Mononuclear cell (primary cell): ENCODE data around the gene WHRN. TPM values are rescaled to one million over a fixed set of nuclear protein-coding genes. Genes with fewer than 3 reads are reported as not detected.

Experiments
- H3K27me3 ChIP-seq: 2 replicates; pipeline ENCODE4 v1.6.0; 2011; ENCODE audit warnings: low read length, control low read depth; ENCODE audit not compliant: insufficient read depth
- H3K4me1 ChIP-seq: 2 replicates; pipeline ENCODE4 v1.5.1; 2011; ENCODE audit warnings: mild to moderate bottlenecking, low read length, control low read depth; ENCODE audit not compliant: insufficient read depth
- H3K4me3 ChIP-seq: 2 replicates; pipeline ENCODE4 v1.5.1; 2011; ENCODE audit warnings: mild to moderate bottlenecking, low read length, moderate library complexity
- H3K9me3 ChIP-seq: 2 replicates; pipeline ENCODE4 v1.5.1; 2011; ENCODE audit warnings: low read depth, mild to moderate bottlenecking, control low read depth, low read length
- total RNA-seq: library from RNA; depleted of rRNA; stranded (reverse); fragments of >200 nt; gene quantifications from one replicate; pipeline ENCODE4 v1.2.3, GENCODE V29; 2012

WHRN gene
- total RNA-seq, 1 donor = 4.7 TPM

DNA sequence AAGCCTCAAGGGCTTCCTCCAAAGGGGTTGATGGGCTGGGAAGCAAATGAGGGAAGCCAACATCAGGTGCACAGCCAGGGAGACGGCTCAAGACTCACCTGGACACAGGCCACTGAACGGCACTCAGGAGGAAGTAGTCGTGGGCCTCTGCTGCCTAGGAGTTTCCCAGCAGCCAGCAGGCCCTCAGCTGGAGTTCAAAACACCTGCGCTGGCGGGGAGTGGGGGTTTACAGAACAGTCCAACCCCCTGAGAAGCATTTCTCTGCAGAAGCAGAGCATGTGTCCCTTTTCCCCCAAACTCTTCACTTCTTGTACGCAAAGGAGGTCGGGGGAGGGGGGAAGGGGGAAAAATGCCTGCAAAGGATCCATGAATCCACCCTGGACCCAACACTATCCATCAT lies 2.3 kb downstream of the WHRN start:
- H3K4me3 ChIP-seq = no peak overlapping the region
- peaks cover 27% of the 10 kb centered on the region for H3K4me1 ChIP-seq
- H3K9me3 ChIP-seq = no peaks in the 10 kb centered on the region
- H3K27me3 ChIP-seq = peaks cover 45% of the 10 kb centered on the region

DNA sequence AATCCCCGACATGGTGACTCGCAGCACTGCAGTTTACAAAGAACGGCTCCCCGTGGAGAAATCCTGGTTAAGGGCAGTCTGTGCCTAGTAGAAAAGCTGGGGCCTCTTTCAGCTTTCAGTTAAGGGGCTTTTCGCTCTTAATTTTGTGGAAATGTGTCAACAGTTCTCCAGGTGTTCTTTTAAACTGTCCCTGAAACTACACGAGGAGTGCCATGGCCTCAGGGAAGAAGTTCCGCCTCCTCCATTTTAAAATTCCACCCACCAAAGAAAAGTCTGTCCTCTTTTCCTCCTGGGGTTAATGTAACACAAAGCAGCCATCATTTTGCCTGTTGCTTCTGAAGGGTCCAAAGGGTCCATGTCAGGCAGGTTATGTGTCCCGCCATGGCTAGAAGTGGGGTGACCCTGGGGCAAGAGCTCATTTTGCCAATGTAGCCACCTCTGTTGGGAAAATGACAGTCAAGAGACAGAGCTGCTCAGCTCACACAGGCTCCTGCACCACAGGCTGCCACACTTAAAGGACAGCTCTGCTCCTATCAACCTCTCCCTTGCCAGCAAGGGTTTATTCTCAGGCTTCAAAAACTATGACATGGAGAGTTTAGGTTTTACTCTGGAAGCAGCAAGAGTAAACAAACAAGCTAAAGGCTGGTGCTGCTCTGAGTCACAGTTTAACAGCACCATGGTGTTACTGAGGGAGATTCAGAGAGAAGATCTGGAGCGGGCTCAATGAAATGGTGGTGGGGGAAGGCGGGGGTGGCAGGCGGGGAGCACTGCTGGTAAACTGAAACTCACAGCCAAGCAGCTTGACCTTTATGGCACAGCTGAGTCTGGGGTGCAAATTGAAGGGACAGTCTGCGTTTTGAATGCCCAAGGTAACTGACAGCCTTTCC lies 3.2 kb downstream of the WHRN start:
- H3K27me3 ChIP-seq = peaks cover 36% of the 10 kb centered on the region
- no peaks in the 10 kb centered on the region for H3K9me3 ChIP-seq
- H3K4me1 ChIP-seq = peaks cover 27% of the 10 kb centered on the region
- no peak overlapping the region for H3K4me3 ChIP-seq

DNA sequence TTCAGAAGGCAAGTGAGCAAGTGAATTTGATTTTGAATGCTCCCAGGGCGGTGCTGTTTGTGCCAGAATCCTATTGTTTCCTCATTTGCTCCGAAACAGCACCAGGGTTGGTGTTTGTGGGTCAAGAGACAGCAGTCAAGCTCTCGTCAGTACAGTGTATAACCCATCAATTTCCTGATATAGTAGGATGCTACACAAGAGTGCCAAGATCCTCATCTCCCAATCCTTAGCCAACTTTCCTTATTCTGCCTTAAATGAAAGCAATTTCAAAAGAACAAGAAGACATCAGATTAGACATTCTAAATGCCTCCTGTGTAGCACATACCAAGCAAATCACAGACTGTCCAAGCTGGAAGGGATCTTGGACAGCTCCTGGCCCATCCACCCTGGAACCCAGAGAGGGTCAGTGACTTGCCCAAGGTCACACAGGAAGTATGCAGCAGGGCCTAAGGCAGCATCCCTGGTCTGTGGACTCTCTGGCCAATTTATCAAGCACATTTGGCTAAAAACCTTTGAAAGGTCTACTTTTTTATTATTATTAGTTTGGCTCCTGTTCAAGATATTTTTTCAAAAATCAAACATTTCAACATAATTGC lies 4.5 kb downstream of the WHRN start:
- no peaks in the 10 kb centered on the region for H3K9me3 ChIP-seq
- peaks cover 23% of the 10 kb centered on the region for H3K27me3 ChIP-seq
- H3K4me1 ChIP-seq = peaks cover 21% of the 10 kb centered on the region
- no peak overlapping the region for H3K4me3 ChIP-seq

DNA sequence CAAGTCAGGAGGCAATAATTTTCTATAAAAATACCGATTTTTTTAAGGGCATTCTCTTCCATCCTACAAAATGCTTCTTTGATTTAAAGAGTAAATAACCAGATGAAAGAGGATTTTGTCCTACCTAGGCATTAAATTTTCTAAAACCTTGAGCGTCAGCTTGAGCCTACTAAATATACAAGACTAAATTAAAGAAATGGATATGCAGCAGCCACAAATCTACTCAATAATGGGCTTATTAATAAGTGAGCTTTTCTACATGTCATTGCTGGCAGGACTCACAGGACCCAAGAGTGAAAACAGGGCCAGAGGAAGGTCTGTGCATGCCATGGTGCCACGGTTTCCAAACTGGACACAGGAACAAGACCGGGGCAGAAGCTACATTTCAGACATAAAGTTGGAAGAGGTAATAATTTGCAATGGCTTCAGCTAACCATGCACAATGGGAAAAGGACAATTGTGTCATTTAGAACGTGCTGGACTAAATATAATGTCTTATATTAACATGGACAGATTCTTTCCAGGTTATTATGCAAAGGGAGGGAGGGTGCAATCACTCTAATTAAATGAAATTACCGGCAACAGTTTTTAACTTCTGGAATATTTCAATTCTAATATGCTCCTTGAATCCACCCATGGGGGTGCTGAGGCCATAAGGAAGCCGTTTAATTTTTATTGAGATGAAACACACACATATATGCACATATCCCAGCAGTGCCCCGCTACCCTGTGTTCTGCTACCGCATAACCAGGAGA lies 5.2 kb downstream of the WHRN start:
- Histone ChIP-seq H3K4me3 (no peak overlapping the region), H3K4me1 (peaks cover 18% of the 10 kb centered on the region), H3K27me3 (peaks cover 20% of the 10 kb centered on the region), H3K9me3 (no peaks in the 10 kb centered on the region)

DNA sequence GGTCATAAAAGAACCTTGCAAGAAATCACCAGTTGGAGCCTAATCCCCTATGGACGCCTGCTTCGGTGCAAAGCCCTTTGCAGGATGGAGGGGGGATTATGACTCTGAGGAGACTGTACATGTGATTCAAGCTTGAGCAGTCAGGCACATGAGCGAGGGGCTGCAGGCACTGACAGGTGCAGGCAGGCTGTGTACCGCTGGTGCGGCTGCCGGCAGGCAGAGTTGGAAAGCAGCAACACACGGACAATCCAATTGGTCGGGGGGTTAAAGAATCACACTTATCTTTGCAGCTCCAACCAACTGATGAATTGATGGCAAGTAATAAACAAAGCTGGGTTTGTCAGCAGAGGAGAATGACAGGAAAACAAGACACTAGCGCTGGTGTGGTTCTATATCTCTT lies 5.7 kb downstream of the WHRN start:
- H3K9me3 ChIP-seq = no peaks in the 10 kb centered on the region
- H3K4me3 ChIP-seq = no peak overlapping the region
- H3K27me3 ChIP-seq = peaks cover 20% of the 10 kb centered on the region
- H3K4me1 ChIP-seq = peaks cover 13% of the 10 kb centered on the region

DNA sequence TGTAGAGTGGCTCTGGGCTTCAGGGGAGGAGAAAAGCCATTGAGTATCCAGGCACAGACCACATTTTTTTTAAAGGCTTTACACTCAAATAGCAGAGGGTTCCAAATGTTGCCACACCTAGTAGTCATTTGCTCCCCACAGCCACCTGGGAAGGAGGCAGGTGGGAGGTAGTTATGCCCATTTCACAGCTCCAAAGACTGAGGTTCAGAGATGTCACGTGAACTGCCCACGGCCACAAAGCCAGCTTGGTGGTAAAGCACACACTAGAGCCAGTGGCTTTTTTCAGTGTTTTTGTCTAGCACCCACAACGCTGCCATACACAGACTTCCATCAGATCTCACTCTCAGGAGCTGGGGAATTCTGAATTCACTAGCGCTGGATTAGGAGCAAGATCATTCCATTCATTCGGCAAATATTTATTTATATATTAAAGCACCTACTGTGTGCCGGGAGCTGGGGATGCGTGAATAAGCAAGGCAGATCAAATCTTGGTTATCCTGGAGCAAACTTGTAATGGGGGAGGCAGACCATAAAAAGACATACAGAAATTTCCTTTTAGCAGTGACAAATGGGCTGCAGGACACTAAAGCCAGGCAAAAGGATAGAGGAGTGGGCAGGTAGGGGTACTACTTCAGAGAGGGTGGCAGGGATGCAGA lies 7.4 kb downstream of the WHRN start:
- Histone ChIP-seq H3K9me3 (no peaks in the 10 kb centered on the region), H3K27me3 (peaks cover 8% of the 10 kb centered on the region), H3K4me1 (peaks cover 5% of the 10 kb centered on the region), H3K4me3 (no peak overlapping the region)

DNA sequence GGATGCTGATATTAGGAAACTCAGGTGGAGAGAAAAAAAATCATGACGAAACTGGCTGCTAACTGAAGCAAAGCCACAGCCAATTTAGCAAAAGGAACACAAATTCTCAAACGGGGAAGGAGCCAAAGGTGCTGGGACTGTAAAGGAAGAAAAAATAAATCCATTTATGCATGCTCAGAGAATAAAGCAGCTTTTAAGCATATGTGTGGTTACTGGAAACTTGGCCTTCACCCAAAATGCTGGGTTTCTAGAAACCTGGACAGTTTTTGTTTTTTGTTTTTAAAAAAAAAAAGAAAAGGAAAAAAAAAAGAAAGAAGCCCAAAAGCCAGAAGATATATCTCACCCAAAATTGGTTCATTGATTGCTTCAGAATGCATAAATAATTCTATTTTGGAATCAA lies 8.0 kb downstream of the WHRN start:
- Histone ChIP-seq H3K4me3 (no peak overlapping the region), H3K27me3 (peaks cover 4% of the 10 kb centered on the region), H3K9me3 (no peaks in the 10 kb centered on the region), H3K4me1 (peaks cover 5% of the 10 kb centered on the region)

DNA sequence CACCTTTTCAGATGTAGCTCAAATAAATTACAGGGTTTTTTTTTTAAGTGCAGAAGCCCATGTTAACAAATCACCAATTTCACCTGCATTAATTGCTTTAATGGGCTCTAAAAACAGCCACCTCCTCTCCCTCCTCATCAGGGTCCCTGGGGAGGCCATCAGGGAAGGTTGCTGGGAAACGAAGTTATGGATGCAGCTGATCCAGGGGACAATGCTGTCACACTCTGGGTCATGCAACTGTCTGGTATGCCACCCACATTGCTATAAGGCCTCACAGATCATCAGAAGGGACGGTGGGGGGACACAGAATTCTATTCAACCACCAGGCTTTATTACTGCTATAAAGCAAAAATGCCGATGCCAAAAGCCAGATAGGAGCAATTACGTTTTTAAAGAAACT lies 9.3 kb downstream of the WHRN start:
- Histone ChIP-seq H3K9me3 (no peaks in the 10 kb centered on the region), H3K4me1 (peaks cover 5% of the 10 kb centered on the region), H3K27me3 (peaks cover 2% of the 10 kb centered on the region), H3K4me3 (no peak overlapping the region)

DNA sequence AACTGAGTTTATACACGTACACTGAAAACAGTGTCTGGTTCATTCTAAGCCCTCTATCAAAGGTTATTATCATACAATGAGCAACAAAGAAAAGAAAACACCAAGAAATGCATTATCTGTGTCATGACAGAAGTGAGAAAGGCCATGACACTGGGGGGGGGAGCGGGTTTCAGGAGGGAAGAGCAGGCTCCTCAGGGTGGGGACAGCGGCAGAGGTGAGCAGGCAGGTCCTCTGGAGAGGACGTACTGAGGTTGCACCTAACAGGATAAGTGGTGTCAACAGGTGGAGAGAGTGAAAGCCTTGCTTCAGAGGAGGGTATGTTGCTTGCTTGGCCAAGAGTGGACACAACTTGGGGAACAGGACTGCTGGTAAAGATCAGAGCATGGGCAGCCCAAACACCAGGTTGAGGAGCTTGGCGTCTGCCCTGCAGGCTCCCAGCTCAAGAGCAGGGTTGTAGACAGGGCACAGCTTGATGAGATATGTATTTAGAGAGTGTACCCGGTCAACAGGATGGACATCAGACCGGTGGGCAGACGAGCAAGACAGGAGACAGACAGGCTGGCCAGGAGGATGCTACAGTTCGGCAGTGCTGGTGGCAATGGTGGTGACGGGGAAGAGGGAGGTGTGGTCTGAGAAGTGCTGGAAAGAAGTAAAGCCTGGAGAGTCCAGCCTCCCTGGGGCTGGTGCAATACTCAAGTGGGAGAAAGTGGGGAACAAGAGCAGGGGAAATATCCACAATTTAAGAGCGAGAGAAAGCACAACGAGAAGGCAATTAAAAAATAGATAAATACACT lies 10.3 kb downstream of the WHRN start:
- Histone ChIP-seq H3K27me3 (no peaks in the 10 kb centered on the region), H3K9me3 (no peaks in the 10 kb centered on the region), H3K4me1 (peaks cover 5% of the 10 kb centered on the region), H3K4me3 (no peak overlapping the region)

DNA sequence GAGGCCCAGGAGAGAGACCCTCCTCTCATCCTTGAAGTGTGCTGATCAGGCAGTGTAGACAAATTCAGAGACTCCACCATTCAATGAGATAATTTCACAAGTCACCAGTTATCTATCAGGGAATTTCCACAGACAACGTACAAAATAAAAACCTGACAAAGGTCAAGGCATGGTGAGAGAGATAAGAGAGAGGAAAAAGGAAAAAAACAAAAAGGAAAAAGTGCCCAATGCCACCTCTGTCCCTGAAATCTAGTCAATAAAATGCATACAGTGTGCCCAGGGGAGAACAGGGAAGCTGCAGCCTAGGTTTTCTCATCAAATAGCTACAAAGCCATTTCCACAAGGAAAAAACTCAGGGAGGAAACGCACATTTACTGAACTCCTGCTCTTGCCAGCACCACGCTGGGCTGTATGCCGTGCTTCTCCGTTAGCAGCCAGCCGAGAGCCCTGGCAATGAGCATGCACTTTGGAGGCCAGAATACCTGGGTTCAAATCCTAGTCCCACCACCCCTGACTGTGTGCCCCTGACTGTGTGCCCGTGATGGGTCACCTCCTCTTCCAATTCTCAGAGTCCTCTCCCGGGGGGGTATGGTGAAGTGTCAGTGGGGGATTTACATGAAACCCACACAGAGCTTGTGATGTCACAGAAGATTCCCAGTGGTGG lies 11.6 kb downstream of the WHRN start:
- no peak overlapping the region for H3K4me3 ChIP-seq

DNA sequence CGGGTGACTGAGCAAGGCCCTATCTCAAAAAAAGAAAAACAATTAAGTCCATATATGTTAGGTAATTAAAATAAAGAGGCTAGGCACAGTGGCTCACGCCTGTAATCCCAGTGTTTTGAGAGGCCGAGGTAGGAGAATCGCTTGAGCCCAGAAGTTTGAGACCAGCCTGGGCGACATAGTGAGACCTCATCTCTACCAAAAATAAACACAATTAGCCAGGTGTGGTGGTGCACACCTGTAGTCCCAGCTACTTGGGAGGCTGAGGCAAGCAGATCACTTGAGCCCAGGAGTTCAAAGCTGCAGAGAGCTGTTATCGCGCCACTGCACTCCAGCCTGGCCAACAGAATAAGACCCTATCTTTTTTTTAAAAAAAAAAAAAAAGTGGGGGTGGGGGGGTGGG lies 12.3 kb downstream of the WHRN start:
- H3K4me3 ChIP-seq = no peak overlapping the region
- peaks cover 5% of the 10 kb centered on the region for H3K4me1 ChIP-seq
- no peaks in the 10 kb centered on the region for H3K9me3 ChIP-seq
- no peaks in the 10 kb centered on the region for H3K27me3 ChIP-seq

More for the DNA sequence above, 11.6 kb downstream of the WHRN start:
- H3K9me3 ChIP-seq = no peaks in the 10 kb centered on the region
- H3K27me3 ChIP-seq = no peaks in the 10 kb centered on the region
- H3K4me1 ChIP-seq = peaks cover 5% of the 10 kb centered on the region

DNA sequence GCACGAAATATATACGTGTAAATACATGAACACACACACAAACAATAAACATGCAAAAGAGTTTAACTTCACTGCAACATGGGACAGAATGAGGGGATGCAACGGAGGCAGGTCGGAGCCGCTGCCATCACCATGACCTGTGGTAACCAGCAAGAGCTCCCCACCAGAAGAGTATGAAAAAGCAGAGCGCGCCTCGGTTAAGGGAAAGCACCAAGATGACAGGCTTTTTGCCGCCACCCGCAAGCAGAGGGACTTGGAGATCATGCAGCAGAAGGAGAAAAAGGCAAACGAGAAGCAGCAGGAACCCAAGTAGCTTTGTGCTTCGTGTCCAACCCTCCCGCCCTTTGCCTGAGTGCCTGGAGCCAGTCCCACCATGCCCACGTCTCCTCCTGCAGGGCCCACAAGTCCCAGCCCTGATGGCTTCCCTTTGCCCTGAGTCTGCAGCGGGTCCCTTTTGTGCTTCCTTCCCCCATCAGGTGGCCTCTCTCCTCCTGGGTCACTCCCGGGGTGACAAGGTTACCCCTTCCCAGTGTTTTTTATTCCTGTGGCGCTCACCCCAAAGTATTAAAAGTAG lies 13.8 kb downstream of the WHRN start:
- Histone ChIP-seq H3K4me3 (no peak overlapping the region), H3K4me1 (no peaks in the 10 kb centered on the region), H3K9me3 (no peaks in the 10 kb centered on the region), H3K27me3 (no peaks in the 10 kb centered on the region)

DNA sequence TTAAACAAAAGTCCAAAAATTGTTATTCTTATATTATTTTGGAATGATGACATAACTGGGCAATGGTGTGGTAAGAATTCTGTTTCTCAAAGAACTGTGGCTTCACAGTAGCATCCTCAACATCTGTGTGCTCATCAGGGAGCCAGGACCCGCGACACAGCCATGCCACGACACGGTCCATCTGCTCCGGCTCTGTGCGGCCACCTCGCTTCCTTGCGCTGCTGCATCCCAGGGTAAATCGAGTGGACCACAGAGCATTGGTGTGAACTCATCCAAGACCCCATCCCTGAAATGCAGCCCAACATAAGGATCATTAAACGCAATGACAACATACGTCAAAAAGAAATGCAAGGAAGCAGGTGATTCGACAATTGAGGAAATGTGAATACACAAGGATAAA lies 15.3 kb downstream of the WHRN start:
- no peak overlapping the region for H3K4me3 ChIP-seq
- no peaks in the 10 kb centered on the region for H3K9me3 ChIP-seq
- peaks cover 8% of the 10 kb centered on the region for H3K4me1 ChIP-seq
- H3K27me3 ChIP-seq = no peaks in the 10 kb centered on the region
